HG02852 (cell line): ENCODE measurements around the gene DTX1.

Experiments used
- ATAC-seq: cut with Tn5 transposase; IDR thresholded peaks from one replicate; pipeline ENCODE4 v1.9.1; 2021; ENCODE audit warnings: mild to moderate bottlenecking, moderate library complexity; ENCODE audit not compliant: unreplicated experiment

DTX1 gene

DNA sequence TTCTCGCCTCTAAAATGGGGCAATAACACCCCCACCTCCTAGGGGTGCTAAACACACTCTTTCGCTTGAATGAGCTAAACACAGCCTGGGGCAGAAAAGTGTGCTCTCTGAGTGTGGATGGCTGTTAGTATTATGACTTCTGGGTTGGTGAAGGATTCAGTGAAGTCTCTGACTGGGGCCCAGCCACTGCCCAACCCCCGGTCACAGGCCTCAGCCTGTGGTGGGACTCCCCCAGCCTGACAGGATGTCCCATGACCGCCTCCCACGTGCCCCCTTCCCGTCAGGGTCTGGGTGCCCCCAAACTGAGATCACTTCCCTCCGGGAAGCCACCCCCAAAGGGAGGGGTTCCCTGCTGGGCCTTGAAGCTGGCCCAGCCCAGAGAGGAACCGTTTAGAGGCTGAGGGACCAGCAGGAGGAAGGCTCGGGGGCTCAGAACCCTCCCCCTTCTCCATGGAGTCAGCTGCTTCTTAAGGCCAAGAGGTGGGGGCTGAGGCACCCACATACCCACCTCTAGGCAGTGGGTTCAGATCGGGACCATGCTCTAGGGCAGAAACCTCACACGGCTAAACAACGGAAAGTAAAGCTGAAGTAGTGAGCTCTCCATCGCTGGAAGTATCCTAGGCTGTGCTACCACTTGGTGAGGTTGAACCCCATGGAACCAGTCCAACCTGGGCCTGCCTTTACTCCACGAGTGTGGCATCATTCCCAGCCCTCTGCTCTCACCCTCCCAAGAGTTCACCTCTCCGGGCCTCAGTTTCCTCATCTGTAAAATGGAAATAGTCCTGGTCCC, 13.8 kb downstream of the DTX1 start:
- ATAC-seq: no peak

DNA sequence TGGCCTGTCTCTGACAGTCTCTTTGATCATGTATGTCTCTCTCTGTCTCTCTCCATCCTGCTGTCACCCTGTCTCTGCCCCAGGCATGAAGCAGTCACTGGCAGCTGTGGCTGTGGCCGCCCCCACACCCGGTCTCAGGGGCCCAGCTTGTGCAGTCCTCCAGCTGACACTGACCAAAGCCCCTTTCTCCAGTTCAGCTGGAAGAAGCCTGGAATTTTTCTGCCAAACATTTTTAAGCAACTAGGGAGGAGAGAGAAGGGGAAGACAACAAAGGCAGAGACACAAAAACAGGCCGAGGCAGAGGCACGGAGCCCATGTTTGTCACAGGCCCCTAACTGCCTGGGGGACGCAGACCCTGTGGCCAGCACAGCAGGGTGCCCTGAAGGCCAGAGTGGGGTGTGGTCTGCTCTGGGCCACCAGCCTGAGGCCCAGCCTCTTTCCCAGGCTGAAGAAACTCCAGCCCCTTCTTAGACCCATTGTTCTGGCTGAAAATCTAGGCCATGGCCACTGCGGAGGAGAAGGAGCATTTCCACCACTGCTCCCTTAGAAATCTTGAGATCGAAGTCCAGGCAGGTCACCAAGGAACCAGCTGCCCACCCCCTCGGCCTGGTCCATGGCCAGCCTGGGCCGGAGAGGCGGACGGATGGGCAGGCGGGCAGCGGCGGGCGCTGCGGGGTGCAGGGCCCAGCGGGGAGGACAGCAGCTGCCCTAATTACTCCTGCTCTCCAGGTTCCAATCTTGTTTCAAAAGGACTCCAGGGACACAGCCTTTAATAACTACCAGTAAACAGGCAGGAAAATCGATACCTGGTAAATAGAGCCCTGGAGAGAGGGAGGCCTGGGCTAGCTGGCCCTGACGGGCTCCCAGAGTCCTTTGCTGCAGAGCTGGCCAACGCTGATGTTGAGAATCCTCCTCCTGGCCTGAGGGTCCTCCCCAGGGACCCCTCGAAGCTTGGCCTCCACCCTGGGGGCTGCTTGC, 14.9 kb downstream of the DTX1 start:
- no peak for ATAC-seq

DNA sequence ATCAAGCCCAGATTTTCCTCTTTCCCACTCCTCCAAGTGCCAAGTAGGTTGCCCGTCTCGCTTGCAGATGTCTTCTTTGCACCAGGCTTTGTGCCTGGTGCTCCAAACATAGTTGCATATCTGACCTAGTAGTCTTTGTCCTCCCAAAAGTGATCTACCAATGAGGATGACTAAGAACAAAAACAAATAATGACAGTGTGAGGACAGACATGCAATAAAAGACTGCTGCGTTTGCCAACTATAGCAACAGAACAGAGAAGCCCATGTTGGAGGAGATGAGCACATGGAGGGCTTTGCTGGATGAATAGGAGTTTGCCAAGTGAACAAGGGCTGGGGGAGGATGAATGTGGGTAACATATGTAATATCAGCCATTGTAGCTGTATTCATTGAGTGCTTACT, 15.6 kb downstream of the DTX1 start:
- no peak for ATAC-seq

DNA sequence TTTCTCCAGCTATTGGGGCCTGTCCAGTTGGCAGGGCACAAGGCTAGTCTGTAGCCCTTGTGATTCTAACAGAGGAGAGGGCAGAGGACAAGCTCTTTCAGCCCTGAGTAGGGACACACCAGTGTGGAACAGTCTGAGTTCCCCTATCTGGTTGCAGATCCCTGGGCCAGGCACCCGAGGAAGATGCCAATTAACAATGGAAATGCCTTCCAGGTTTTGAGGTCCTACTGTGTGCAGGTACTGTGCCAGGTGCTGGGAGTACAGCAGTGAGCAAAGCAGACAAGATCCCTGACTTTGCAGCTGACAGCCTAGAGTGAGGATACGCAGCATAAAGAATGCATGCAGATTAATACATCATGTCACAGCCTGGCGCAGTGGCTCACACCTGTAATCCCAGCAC, 17.1 kb downstream of the DTX1 start:
- ATAC-seq: no peak

DNA sequence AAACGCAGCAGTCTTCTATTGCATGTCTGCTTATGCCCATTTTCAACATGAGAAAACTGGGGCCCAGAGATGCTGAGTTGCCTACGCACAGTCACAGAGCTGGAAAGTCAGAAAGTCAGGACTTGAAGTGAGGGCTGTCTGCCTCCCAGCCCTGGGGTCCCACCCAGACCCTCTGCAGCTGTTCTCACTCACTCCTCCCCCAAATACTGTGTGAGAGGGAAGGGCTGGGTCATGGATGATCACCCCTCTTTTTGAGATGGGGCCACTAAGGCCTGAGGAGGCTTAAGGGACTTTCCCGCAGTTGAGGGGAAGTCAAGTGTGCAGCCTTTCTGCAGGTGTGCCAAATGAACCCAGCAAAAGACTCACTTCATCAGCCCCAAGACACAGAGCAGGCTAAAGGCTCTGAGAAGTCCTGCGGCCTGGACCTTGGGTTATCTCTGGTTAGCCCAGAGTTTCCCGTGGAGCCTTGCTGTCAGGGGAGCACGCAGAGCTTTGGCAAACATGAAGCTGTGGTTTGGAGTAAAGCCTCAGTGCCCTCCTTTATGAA, 18.7 kb downstream of the DTX1 start:
- ATAC-seq: peak; percentile 89

DNA sequence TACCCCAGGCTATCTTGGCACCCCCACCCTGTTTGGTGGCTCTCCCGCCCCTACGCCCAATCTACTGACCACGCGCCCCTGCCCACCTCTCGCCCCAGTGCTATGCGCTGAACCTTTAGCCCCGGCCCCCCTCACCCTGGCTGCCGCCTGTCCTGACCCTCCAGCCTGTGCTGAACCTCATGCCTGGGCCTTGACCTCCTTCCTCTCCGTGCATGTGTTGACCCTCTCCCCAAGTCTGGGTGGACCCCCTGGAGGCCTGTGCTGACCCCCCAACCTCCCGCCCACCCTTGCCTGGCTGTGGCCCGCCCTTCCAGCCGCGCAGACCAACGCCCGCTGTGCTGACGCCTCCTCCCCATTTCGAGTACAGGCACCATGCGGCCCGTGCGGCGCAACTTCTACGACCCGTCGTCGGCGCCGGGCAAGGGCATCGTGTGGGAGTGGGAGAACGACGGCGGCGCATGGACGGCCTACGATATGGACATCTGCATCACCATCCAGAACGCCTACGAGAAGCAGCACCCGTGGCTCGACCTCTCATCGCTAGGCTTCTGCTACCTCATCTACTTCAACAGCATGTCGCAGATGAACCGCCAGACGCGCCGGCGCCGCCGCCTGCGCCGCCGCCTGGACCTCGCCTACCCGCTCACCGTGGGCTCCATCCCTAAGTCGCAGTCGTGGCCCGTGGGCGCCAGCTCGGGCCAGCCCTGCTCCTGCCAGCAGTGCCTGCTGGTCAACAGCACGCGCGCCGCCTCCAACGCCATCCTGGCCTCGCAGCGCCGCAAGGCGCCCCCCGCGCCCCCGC, 20.7 kb downstream of the DTX1 start:
- ATAC-seq: no peak

DNA sequence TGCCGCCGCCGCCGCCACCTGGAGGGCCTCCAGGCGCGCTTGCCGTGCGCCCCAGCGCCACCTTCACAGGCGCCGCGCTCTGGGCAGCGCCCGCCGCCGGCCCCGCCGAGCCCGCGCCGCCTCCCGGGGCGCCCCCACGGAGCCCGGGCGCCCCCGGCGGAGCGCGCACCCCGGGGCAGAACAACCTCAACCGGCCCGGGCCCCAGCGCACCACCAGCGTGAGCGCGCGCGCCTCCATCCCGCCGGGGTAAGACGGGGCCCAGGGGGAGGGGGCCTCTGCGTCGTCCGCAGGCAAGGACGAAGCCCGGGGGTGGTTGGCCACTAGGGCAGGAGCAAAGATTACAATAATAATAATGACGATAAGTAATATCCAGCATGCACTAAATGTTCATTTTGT, 21.3 kb downstream of the DTX1 start:
- no peak for ATAC-seq

DNA sequence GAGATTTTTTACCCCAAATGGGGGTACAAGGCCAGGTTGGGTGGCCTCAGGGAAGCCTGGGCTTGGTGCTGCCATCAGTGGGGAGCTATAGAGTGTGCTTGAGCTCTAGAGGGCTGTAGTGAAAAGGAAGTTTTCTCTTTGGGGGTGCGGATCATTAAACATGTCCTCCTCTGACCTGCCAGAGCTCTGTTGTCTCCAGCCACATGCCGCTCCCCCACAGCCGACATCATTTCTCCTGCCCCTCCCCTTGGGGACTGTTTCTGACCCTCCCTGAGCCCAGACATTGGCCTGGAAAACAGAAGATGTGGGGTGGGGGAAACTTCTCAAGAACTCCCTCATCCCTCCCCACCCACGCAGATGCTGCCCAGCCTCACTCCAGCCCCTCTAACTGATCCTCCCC, 25.3 kb downstream of the DTX1 start:
- ATAC-seq: no peak

DNA sequence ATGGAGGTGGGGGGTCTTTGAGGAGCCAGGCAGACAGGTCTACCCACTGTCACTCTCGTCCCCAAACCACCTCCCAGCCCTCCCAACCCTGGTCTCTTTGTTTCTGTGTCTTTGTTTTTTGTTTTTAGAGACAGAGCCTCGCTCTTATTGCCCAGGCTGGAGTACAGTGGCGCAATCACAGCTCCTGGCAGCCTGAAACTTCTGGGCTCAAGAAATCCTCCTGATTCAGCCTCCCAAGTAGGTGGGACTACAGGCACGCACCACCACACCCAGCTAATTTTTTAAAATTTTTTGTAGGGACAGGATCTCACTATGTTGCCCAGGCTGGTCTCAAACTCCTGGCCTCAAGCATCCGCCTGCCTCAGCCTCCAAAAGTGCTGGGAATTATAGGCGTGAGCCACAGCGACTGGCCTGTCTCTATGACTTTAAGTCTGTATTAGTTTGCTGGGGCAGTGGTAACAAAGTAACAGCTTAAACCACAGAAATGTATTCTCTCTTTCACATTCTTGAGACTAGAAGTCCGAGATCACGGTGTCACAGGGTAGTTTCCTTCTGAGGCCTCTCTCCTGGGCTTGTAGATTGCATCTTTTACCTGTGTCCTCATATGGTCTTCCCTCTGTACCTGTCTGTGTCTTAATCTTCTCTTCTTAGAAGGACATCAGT, 26.1 kb downstream of the DTX1 start:
- no peak for ATAC-seq

DNA sequence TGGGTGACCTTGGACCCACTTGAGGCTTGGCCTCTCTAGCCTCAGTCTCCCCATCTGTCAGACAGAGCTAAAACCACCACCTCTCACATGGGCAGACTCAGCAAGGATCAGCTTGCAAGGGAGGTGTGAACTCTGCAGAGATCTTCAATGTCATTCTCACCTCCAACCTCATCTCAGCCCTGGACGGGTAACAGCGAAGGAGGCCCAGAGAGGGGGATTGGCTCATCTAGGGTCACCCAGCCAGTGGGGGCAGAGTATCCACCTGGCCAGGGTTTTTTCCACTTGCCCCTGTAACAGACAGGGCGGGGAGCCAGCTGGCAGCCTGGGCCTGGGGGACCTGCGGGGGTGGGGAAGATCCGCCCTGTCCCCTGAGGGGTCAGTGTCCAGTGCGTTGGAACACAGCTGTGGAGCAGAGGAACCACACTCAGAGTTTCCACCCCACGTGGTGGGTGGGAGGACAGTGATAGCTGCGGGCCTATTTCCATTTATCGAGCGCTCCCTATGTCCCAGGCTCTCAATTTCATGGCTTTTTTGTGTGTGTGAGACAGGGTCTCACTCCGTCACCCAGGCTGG, 27.4 kb downstream of the DTX1 start:
- ATAC-seq: no peak

DNA sequence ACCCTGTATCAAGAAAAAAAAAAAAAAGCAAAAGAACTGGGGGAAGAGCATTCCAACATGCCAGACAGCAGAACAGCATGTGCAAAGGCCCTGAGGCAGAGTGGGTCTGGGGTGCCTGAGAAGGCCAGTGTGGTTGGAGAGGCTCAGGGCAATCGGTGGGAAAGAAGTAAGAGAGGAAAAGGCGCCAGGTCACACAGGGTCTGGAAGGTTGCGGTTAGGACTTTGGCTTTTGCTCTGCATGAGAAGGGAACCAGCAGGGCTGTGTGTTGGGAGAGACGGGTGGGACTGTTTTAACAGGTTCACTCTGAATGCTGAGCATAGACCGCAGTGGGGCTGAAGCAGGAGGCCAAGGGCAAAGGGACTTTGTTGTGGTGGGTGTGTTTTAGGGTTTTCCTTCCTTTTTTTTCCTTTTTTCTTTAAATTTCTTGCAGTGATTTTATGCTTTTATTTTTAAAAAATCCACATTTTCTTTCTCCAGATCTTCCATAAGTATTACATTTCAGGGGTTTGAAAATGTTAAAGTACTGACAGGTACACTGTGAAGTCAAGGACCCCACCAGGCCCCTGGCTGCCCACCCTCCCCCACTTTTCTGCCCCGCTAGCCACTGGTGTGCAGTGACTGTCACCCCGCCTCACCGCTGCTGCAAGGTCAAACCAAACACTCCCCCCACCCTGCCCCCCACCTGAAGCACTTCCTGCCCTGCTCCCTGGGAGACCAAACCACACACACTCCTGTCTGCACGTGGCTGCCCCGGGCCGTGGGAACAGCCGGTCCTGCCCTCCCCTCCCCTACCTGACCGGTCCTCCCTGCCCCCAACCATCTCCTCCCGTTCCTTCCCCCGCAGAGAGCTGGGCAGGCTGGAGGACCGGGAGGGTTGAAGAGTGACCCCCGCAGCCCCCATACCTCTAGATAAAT, 30.0 kb downstream of the DTX1 start:
- ATAC-seq: no peak

DNA sequence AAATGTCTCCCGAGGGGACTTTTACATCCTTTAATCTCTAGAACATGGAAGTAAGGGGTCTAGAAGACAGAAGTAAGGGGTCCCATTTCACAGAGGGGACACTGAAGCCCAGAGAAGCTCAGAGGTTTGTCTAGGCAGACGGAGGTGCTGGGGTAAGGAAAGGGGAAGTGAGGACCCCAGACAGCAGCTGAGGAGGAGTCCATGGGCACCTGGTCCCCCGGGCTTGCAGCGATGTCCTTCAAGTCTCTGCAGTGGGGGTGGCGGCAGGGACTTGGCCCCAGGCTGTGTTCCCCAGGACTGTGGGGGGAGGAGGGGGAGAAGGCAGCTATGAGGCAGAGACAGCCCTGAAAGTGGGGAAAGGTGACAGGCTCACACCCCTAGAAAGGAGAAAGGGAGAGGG, 30.7 kb downstream of the DTX1 start:
- no peak for ATAC-seq

DNA sequence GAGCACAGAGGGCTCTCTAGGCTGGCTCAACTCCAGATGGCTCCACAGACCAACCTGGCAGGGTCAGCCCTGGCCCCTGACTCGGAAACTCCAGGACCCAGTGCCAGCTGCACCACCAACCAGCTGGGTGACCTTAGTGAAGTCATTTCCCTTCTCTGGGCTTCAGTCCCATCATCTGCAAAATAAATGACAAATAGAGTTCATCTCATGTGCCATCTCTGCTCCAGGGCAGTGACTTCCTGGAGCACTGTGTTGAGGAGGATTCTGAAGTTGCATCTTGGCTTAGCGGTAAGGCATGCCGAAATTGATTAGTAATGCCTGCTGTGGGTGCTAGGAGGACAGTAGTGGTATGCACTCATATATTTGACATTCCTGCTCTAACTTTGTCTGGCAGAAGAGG, 31.5 kb downstream of the DTX1 start:
- no peak for ATAC-seq

DNA sequence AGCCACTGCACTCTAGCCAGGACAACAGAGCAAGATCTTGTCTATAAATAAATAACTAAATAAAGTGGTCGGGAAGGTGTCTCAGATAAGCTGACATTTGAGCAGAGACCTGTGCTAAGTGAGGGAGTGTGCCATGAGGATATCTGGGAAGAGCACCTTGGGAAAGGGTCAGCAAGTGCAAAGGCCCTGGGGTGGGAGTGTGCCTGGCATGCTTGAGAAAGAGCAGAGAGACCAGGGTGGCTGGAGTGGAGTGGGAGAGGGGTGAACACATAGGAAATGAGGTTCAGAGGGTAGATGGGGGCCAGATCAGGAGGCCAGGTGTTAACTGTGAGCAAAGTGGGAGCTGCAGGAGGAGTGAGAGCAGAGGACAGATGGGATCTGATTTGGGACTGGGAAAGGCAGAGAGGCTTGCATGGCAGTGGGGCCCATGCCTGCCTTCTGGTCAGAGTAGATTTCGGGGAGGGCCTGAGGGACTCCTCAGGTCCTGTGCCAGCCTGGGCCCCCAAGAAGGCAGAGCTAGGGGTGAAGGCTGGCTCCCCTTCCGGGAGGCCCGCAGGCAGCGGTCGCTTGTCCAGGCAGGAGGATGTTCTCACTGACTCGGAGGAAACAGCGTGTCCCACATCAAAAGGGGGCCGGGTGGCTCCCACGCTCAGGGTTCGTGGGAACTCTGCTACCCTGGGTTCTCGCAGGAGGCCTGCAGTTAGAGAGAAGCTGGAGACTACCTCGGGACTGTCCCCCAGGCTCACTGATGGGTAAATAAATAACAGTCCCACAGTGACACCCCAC, 32.6 kb downstream of the DTX1 start:
- no peak for ATAC-seq

DNA sequence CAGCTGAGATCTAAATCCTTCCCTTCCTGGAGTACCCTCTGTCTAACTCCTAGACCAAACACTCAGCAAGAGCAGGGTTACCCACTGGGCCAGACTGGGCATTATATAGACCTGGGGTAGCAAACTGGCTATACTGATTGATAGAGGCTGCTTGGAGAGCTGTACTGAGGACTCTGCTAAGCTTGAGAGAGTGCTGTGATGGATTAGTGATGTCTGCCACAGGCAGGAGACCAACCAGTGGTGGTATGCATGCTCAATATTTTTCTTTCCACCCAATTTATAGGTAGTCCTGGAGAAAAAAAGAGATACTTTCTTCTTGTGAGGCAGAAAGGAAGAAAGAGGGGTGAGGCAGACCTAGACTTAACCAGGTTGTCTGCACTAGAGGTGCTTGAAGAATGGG, 33.3 kb downstream of the DTX1 start:
- no peak for ATAC-seq

DNA sequence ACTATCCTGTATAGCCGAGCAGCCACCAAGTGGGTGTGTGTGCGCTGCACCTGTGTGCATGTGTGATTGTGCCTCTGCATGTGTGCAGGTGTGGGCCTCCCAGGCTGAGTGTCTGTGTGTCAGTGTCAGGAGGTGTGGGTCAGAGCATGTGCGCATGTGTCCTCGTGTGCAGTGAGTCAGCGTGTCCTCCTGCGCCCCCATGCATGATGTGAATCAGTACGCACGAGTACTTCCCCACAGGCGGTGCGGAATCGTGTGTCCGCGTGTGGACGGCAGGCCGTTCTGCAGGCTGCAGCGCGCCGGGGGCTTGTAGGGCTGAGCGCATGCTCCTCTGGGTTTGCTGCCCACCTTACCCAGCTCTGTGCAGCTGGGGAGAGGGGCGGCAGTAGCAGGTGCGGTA, 34.2 kb downstream of the DTX1 start:
- ATAC-seq: no peak

DNA sequence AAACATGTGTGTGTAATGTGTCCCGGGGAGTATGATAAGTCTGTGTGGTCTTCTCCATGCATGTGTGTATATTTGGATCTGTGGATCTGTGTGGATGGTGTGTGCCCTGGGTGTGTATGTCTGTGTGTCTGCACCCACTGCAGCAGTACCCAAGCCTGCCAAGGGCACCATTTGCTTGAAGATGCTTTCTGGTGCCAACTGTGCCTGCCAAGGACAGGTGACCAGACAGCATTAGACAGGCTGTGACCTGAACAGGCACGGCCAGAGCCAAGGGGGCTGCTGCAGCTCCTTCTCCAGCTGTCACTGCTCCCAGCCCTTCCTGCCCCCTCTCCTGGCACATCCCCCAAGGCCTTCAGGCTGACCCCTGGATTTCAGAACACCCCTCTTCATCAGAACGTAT, 35.0 kb downstream of the DTX1 start:
- no peak for ATAC-seq
